ENCODE results near the gene GNAI1.

Gene GNAI1

DNA sequence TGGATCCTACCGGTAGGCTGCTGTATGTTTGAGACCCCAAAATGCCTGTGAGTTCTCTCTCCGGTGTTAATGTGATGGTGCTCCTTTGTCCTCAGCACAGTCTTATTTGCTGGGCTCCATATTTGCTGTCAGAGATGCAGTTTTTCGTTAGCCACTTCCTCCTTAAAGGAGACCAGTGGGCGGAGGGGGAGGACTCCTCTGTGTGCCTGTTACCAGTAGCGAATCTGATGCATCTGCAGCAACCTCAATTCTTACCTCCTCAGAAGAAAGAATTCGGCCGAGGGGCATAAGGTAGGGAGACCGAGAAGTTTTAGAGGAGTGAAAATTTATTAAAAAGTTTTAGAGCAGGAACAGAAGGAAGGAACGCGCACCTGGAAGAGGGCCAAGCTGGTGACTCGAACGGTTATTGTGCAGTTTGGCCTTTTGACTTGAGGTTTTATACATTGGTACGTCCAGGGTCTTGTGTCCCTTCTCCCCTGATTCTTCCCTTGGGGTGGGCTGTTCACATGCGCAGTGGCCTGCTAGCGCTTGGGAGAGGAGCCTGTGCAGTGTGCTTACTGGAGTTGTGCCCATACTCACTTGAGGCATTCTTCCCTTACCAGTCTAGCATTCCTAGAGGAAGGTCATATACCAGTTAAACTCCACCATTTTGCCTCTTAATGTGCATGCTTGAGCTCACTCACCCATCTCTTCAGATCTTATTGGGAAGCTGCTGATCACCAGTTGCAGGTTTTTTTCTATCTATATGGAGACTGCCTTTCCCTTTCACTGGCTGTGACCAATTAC is 49.5 kb downstream of the GNAI1 start:
- Mint-ChIP-seq H3K36me3 (ENCODE audit: low read depth) (peaks cover 21% of the 10 kb centered on the region), H3K4me3 (no peak overlapping the region), H3K9me3 (no peaks in the 10 kb centered on the region), H3K4me1 (peaks cover 59% of the 10 kb centered on the region), H3K27ac (peak overlapping the region; percentile 7 to 83 (median 34)), H3K27me3 (ENCODE audit: low read depth) (no peaks in the 10 kb centered on the region)
- no peak for TF ChIP-seq CTCF (IDR thresholded peaks at IDR 0.05; ENCODE audit: unreplicated experiment in 3 of 3)

GRCh38 chr7:80184693-80185092 is 50.1 kb downstream of the GNAI1 start:
- peak overlapping the region; percentile 7 to 67 (median 34) for H3K27ac Mint-ChIP-seq
- H3K4me1 Mint-ChIP-seq, result peaks cover 57% of the 10 kb centered on the region
- no peak overlapping the region for H3K4me3 Mint-ChIP-seq

GRCh38 chr7:80185571-80185970 is 50.9 kb downstream of the GNAI1 start:
- peak overlapping the region; percentile 15 to 72 (median 67) for H3K27ac Mint-ChIP-seq
- no peaks in the 10 kb centered on the region for H3K9me3 Mint-ChIP-seq
- TF ChIP-seq CTCF (IDR thresholded peaks at IDR 0.05; ENCODE audit: unreplicated experiment in 3 of 3), result no peak
- H3K36me3 Mint-ChIP-seq (ENCODE audit: low read depth), result peaks cover 24% of the 10 kb centered on the region
- no peaks in the 10 kb centered on the region for H3K27me3 Mint-ChIP-seq (ENCODE audit: low read depth)
- H3K4me3 Mint-ChIP-seq, result no peak overlapping the region
- H3K4me1 Mint-ChIP-seq, result peaks cover 48% of the 10 kb centered on the region

More at GRCh38 chr7:80184693-80185092, 50.1 kb downstream of the GNAI1 start:
- H3K27me3 Mint-ChIP-seq (ENCODE audit: low read depth), result no peaks in the 10 kb centered on the region
- no peak for TF ChIP-seq CTCF (IDR thresholded peaks at IDR 0.05; ENCODE audit: unreplicated experiment in 3 of 3)
- H3K9me3 Mint-ChIP-seq, result no peaks in the 10 kb centered on the region
- peaks cover 24% of the 10 kb centered on the region for H3K36me3 Mint-ChIP-seq (ENCODE audit: low read depth)

DNA sequence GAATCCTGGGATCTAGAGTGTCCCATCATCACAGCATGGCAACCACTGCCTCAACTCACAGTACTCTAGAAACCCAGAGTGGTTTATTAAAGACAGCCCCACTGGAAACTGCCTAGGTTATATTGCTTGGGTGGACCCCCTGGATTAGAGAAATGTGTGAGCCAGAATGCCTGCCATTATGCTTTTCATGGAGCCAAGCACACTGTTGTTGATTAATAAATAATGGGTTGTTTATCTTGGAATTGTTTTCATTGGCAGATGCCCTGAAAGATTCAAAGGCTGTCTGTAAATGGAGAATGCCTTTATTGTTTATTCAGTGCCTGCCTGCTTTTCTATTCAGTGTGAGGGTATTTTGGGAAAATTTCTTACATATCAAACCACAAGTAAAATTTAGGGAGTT is 52.1 kb downstream of the GNAI1 start:
- Mint-ChIP-seq H3K36me3 (ENCODE audit: low read depth) (peaks cover 29% of the 10 kb centered on the region), H3K27me3 (ENCODE audit: low read depth) (no peaks in the 10 kb centered on the region), H3K27ac (peak overlapping the region; percentile 32 to 58 (median 41))

GRCh38 chr7:80187279-80187678 is 52.6 kb downstream of the GNAI1 start:
- H3K4me3 Mint-ChIP-seq, result no peak overlapping the region
- no peaks in the 10 kb centered on the region for H3K27me3 Mint-ChIP-seq (ENCODE audit: low read depth)
- TF ChIP-seq CTCF (IDR thresholded peaks at IDR 0.05; ENCODE audit: unreplicated experiment in 3 of 3), result no peak
- H3K27ac Mint-ChIP-seq, result peak overlapping the region; percentile 32 to 58 (median 41)
- no peaks in the 10 kb centered on the region for H3K9me3 Mint-ChIP-seq
- H3K4me1 Mint-ChIP-seq, result peaks cover 44% of the 10 kb centered on the region
- H3K36me3 Mint-ChIP-seq (ENCODE audit: low read depth), result peaks cover 25% of the 10 kb centered on the region

More for the DNA sequence above, 52.1 kb downstream of the GNAI1 start:
- no peaks in the 10 kb centered on the region for H3K9me3 Mint-ChIP-seq
- no peak overlapping the region for H3K4me3 Mint-ChIP-seq
- peaks cover 44% of the 10 kb centered on the region for H3K4me1 Mint-ChIP-seq
- no peak for TF ChIP-seq CTCF (IDR thresholded peaks at IDR 0.05; ENCODE audit: unreplicated experiment in 3 of 3)

- H3K36me3 Mint-ChIP-seq (ENCODE audit: low read depth), result peaks cover 25% of the 10 kb centered on the region
- H3K4me1 Mint-ChIP-seq, result peaks cover 44% of the 10 kb centered on the region
- peak overlapping the region; percentile 2 to 51 (median 41) for H3K27ac Mint-ChIP-seq
- H3K4me3 Mint-ChIP-seq, result no peak overlapping the region
- no peaks in the 10 kb centered on the region for H3K27me3 Mint-ChIP-seq (ENCODE audit: low read depth)
- H3K9me3 Mint-ChIP-seq, result no peaks in the 10 kb centered on the region
- no peak for TF ChIP-seq CTCF (IDR thresholded peaks at IDR 0.05; ENCODE audit: unreplicated experiment in 3 of 3)
Measured at GRCh38 chr7:80187727-80188126, 53.1 kb downstream of the GNAI1 start.

Measured in nephron (organoid).